Measurements from ENCODE around the gene FAM50A.
A peak's percentile ranks its signal among the peaks of the same experiment; 100 is the strongest.
"Not testable (repeated sequence)": the region's sequence is repeated elsewhere in the genome, so short reads cannot be mapped to it uniquely, and the experiment has no call there.

The FAM50A gene

GRCh38 chrX:154486052-154486395, 42.1 kb downstream of the FAM50A start:
- no peak for DNase-seq

DNA sequence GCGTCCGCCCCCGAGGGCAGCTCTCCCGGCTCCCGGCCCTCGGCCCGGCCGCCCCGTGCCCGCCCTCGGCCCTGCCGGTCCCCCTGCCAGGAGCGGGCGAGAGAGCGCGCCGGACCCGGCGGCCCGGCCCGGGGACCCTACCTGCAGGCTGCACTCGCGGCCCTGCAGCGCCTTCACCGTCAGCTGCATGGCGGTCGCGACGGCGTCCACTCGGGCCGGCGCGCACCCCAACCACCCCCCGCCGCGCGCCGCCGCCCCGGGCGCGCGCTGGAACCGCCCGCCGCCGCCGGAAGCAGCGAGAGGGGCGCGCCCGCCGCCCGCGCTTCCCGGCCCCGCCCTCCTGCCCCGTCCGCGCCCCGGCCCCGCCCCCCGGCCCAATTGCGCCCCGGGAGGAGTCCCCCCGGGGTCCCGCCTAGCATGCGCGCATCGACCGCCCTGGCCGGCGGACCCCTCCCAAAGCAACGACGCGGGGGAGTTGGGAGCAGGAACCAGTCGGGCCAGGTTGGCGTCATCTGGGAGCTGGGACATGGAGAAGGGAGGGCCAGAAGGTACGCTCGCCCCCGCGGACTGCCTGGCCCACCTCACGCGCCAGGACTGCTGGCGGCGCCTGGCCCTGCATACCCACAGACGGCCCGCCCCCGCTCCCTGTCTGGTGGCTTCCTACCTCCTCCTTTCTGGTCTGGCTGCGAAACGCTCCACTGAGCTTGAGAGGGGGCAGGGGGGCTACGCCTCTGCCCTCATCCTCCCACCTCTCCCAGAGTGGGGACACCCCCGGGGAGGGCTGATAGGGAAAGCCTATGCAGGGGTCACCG, 42.7 kb downstream of the FAM50A start, which contains the start of gene UBL4A:
UBL4A (minus strand) TSS at position 220 of the 812 bp plus-strand sequence; CDS start at position 189, 31 bp downstream.
- peak; percentile 13 for DNase-seq

- DNase-seq, result no peak
Observed at GRCh38 chrX:154487518-154488290, 43.8 kb downstream of the FAM50A start.

DNA sequence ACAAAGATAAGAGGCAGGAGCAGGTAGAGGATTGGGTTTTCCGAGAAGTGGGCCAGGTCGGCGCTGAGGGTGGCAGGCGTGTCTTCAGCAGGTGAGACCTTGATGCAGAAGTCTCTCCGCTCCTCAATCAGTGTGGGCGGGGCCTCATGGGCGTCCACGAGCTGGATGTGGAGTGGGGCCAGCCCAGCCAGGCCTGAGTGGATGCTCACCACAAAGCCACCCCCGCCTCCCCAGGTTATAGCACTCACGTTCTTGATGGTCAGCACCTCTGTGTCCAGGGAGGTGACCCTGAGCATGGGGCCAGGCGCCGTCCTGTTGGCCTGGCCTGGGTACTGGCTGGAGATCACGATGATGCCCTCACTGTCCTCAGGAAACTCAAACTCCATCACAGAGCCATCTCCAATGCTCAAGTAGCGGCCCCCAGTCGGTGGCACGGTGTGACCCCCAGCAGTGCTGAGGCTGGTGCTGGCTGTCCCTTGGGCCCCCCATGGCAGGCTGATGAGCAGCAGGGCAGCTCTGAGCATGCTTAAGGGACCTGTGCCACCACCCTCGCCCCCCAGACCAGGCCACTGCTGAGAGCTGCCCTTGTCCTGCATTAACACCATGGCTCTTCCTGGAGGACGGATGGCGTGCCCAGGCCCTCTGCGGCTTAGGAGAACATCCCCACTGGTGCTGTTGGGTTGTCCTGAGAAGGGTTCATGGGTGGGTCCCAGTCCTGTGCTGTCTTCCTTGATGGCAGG, 44.6 kb downstream of the FAM50A start:
- DNase-seq, result no peak

- no peak for DNase-seq
Observed at GRCh38 chrX:154489182-154489581, 45.2 kb downstream of the FAM50A start.

- no peak for DNase-seq
Observed at GRCh38 chrX:154490021-154490413, 46.1 kb downstream of the FAM50A start.

- DNase-seq, result peak; percentile 92
Observed at GRCh38 chrX:154490414-154491083, 46.6 kb downstream of the FAM50A start, which contains the start of gene SLC10A3. Gene SLC10A3 (minus strand): TSS chrX:154490629. CDS start chrX:154488940, 1,689 bp downstream.

DNA sequence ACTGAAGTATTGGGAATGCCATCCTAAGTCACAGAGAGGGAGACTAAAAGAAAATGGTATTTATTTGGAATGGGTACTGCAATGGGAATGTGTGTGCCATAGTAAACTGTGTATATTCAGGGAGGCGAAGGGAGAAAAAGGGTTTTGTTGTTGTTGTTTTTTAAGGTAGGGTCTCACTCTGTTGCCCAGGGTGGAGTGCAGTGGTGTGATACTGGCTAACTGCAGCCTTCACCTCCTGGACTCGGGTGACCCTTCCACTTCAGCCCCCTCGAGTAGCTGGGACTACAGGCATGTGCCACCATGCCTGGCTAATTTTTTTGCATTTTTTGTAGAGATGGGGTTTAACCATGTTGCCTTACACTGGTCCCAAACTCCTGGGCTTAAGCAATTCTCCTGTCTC, 50.8 kb downstream of the FAM50A start:
- DNase-seq, result no peak

DNA sequence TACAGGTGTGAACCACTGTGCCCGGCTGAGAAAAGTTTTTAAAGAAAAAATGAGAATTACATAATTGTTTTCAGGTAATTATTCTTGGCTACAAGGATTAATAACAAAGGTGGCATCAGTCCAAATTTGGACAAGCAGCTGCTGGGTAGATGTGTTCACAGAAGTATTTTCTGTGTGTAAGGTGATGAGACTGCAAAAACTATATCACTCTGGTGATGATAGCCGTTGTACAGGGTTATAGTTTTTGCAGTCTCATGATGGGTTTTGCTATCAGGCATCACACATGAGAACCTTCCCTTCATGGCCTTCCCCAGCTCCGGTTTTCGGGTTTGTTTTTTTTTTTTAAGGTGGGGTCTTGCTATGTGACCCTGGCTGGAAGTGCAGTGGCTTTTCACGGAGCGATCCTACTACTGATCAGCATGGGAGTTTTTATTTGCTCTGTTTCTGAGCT, 51.6 kb downstream of the FAM50A start:
- DNase-seq, result no peak

DNA sequence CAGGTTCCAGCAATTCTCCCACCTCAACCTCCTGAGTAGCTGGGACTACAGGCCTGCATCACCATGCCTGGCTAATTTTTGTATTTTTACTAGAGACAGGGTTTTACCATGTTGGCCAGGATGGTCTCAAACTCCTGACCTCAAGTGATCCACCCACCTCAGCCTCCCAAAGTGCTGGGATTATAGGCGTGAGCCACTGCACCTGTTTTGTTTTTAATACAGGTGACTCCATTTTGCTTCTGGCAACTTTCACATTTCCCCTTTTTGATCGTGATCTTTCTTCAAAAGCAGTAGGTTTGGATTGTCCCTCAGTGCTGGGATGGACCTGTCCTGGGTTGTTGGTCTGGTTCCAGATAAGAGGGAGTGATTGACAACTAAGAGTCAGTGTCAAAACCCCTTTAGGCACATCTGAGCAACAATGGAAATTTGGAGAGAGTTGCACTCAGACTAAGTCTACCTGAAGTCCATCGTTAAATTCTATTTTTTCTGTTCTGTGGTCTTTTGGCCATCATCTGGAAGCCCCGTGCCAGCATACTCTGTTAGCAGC, 52.7 kb downstream of the FAM50A start:
- not testable (repeated sequence) for DNase-seq
